Stomach (tissue), 4 donors: ENCODE results near the gene GSTO1.

Source experiments
- POLR2AphosphoS5 ChIP-seq, 3 donors: sonication (generic); formaldehyde crosslinking; IDR thresholded peaks; one replicate each; pipeline ENCODE4 v1.6.1; 2016; ENCODE audit warnings: antibody characterized with exemption in 3 of 3
- TF ChIP-seq, protein P1 (sequence below), 7 experiments: fragments of 450-650 bp in 4 of 7; fragments of 200-600 bp in 3 of 7; sonication (generic) in 3 of 7; IDR thresholded peaks; one replicate each; pipeline ENCODE4 v1.5.1; 2016 to 2019; ENCODE audit warnings: antibody characterized with exemption in 7 of 7, control low read depth in 2 of 7, mild to moderate bottlenecking in 1 of 7

GRCh38 chr10:104208730-104209129 lies 46.0 kb upstream of the GSTO1 start:
- TF ChIP-seq POLR2AphosphoS5 (IDR thresholded peaks at IDR 0.05), result no peak
- TF ChIP-seq, protein P1, sequence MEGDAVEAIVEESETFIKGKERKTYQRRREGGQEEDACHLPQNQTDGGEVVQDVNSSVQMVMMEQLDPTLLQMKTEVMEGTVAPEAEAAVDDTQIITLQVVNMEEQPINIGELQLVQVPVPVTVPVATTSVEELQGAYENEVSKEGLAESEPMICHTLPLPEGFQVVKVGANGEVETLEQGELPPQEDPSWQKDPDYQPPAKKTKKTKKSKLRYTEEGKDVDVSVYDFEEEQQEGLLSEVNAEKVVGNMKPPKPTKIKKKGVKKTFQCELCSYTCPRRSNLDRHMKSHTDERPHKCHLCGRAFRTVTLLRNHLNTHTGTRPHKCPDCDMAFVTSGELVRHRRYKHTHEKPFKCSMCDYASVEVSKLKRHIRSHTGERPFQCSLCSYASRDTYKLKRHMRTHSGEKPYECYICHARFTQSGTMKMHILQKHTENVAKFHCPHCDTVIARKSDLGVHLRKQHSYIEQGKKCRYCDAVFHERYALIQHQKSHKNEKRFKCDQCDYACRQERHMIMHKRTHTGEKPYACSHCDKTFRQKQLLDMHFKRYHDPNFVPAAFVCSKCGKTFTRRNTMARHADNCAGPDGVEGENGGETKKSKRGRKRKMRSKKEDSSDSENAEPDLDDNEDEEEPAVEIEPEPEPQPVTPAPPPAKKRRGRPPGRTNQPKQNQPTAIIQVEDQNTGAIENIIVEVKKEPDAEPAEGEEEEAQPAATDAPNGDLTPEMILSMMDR (IDR thresholded peaks at IDR 0.05), result no peak
